ENCODE data around the gene COL6A1. TPM values are rescaled to one million over a fixed set of nuclear protein-coding genes. Genes with fewer than 3 reads are reported as not detected.
"Not testable (repeated sequence)": the region's sequence is repeated elsewhere in the genome, so short reads cannot be mapped to it uniquely, and the experiment has no call there.

The COL6A1 gene
- total RNA-seq, 1 donor: 5.7 TPM

GRCh38 chr21:46039891-46040660 is 58.5 kb downstream of the COL6A1 start:
- DNase-seq (ENCODE audit: low read depth in 2 of 3, low spot score in 2 of 3): no peak

- no peak for DNase-seq (ENCODE audit: low read depth in 2 of 3, low spot score in 2 of 3)
Measured at GRCh38 chr21:46040707-46041106, 59.1 kb downstream of the COL6A1 start.

- DNase-seq (ENCODE audit: low read depth in 2 of 3, low spot score in 2 of 3): no peak
Measured at GRCh38 chr21:46041183-46041582, 59.6 kb downstream of the COL6A1 start.

GRCh38 chr21:46045154-46045553 is 63.6 kb downstream of the COL6A1 start:
- DNase-seq (ENCODE audit: low read depth in 2 of 3, low spot score in 2 of 3): no peak

GRCh38 chr21:46046471-46046870 is 64.9 kb downstream of the COL6A1 start:
- no peak for DNase-seq (ENCODE audit: low read depth in 2 of 3, low spot score in 2 of 3)

- not testable (repeated sequence) for DNase-seq (ENCODE audit: low read depth in 2 of 3, low spot score in 2 of 3)
Measured at GRCh38 chr21:46046906-46047305, 65.3 kb downstream of the COL6A1 start.

GRCh38 chr21:46048926-46049889 is 67.6 kb downstream of the COL6A1 start:
- DNase-seq (ENCODE audit: low read depth in 2 of 3, low spot score in 2 of 3): no peak

GRCh38 chr21:46049890-46050667 is 68.5 kb downstream of the COL6A1 start:
- no peak for DNase-seq (ENCODE audit: low read depth in 2 of 3, low spot score in 2 of 3)

- DNase-seq (ENCODE audit: low read depth in 2 of 3, low spot score in 2 of 3): no peak
Measured at GRCh38 chr21:46050668-46051378, 69.3 kb downstream of the COL6A1 start.

- no peak for DNase-seq (ENCODE audit: low read depth in 2 of 3, low spot score in 2 of 3)
Measured at GRCh38 chr21:46051379-46051770, 69.8 kb downstream of the COL6A1 start.

- DNase-seq (ENCODE audit: low read depth in 2 of 3, low spot score in 2 of 3): no peak
Measured at GRCh38 chr21:46051821-46052675, 70.5 kb downstream of the COL6A1 start.

GRCh38 chr21:46052703-46053651 is 71.4 kb downstream of the COL6A1 start:
- no peak for DNase-seq (ENCODE audit: low read depth in 2 of 3, low spot score in 2 of 3)

- no peak for DNase-seq (ENCODE audit: low read depth in 2 of 3, low spot score in 2 of 3)
Measured at GRCh38 chr21:46054031-46054430, 72.5 kb downstream of the COL6A1 start.

GRCh38 chr21:46054451-46054881 is 72.9 kb downstream of the COL6A1 start:
- DNase-seq (ENCODE audit: low read depth in 2 of 3, low spot score in 2 of 3): no peak
